ENCODE results near the gene CD80.
A peak's percentile ranks its signal among the peaks of the same experiment; 100 is the strongest.

Gene CD80

DNA sequence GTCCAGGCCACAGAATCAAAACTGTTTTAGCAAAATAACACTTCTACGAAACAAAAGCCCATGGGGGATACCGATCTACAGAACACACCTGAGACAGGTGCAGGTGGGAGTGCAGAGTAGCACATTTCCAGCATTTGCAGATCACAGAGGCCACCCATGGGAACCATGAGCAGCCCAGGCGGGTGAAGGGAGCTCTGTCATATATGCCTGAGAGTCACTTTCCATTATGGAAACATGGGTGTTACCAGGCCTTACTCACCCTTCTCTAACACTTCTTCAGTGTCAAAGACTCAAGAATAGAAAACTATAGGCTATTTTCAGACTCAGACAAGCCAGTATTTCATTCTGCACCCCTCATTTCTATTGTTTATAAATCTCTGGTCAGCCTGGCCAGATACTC is 41.7 kb upstream of the CD80 start:
- CTCF ChIA-PET: interaction anchor here (0.7 to 0.8 kb wide), 2 partner anchors 10 to 727 kb away, joined by 3 read pairs; no protein-coding TSS in a partner anchor
- POLR2A ChIA-PET: no interaction called here
- no peaks in the 10 kb centered on the region for H3K4me1 ChIP-seq (ENCODE audit: control insufficient read depth, insufficient read depth, low read length)
- H3K4me3 ChIP-seq (ENCODE audit: low read depth, low read length): no peak overlapping the region
- TF ChIP-seq ZNF639 (tag by site-specific recombination; IDR thresholded peaks at IDR 0.05) (no peak), ZNF311 (tag by site-specific recombination; IDR thresholded peaks at IDR 0.05; ENCODE audit: borderline replicate concordance) (no peak), GLIS2 (tag by site-specific recombination; IDR thresholded peaks at IDR 0.05) (no peak)
- no peak overlapping the region for H3K27ac ChIP-seq (ENCODE audit: extremely low read depth, low read depth, low read length)
- no peaks in the 10 kb centered on the region for H3K36me3 ChIP-seq (ENCODE audit: control insufficient read depth in 2 of 2, insufficient read depth in 1 of 2, low read length in 2 of 2)
- no peaks in the 10 kb centered on the region for H3K9me3 ChIP-seq (ENCODE audit: control insufficient read depth, insufficient read depth, low read depth, low read length)

DNA sequence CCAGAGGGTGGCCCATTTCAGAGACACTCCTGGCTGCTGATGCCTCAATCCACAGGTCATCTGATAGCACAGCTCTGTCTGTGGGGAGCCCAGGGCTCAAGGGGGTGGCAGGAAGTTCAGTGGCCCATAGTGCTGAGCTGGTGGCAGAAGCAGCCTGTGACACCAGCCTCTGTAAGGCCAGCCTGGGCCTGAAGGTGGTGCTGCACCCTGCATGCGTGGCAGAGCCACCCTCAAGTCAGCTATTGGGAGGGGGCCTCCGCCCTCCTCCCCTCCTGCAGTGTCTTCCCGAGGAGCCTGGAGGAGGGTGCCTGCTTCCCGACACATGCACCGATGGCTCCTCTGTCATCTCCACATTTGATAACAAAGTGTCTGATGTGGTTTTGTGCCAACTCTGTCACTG is 41.3 kb upstream of the CD80 start:
- H3K4me1 ChIP-seq (ENCODE audit: control insufficient read depth, insufficient read depth, low read length): no peaks in the 10 kb centered on the region
- H3K36me3 ChIP-seq (ENCODE audit: control insufficient read depth in 2 of 2, insufficient read depth in 1 of 2, low read length in 2 of 2): no peaks in the 10 kb centered on the region
- ChIA-PET CTCF (interaction anchor here (0.8 to 0.9 kb wide), 2 partner anchors 21 to 78 kb away, joined by 3 read pairs; no protein-coding TSS in a partner anchor), POLR2A (no interaction called here)
- H3K4me3 ChIP-seq (ENCODE audit: low read depth, low read length): no peak overlapping the region
- TF ChIP-seq ZNF514 (tag by site-specific recombination; IDR thresholded peaks at IDR 0.05): no peak
- TF ChIP-seq, protein P1, sequence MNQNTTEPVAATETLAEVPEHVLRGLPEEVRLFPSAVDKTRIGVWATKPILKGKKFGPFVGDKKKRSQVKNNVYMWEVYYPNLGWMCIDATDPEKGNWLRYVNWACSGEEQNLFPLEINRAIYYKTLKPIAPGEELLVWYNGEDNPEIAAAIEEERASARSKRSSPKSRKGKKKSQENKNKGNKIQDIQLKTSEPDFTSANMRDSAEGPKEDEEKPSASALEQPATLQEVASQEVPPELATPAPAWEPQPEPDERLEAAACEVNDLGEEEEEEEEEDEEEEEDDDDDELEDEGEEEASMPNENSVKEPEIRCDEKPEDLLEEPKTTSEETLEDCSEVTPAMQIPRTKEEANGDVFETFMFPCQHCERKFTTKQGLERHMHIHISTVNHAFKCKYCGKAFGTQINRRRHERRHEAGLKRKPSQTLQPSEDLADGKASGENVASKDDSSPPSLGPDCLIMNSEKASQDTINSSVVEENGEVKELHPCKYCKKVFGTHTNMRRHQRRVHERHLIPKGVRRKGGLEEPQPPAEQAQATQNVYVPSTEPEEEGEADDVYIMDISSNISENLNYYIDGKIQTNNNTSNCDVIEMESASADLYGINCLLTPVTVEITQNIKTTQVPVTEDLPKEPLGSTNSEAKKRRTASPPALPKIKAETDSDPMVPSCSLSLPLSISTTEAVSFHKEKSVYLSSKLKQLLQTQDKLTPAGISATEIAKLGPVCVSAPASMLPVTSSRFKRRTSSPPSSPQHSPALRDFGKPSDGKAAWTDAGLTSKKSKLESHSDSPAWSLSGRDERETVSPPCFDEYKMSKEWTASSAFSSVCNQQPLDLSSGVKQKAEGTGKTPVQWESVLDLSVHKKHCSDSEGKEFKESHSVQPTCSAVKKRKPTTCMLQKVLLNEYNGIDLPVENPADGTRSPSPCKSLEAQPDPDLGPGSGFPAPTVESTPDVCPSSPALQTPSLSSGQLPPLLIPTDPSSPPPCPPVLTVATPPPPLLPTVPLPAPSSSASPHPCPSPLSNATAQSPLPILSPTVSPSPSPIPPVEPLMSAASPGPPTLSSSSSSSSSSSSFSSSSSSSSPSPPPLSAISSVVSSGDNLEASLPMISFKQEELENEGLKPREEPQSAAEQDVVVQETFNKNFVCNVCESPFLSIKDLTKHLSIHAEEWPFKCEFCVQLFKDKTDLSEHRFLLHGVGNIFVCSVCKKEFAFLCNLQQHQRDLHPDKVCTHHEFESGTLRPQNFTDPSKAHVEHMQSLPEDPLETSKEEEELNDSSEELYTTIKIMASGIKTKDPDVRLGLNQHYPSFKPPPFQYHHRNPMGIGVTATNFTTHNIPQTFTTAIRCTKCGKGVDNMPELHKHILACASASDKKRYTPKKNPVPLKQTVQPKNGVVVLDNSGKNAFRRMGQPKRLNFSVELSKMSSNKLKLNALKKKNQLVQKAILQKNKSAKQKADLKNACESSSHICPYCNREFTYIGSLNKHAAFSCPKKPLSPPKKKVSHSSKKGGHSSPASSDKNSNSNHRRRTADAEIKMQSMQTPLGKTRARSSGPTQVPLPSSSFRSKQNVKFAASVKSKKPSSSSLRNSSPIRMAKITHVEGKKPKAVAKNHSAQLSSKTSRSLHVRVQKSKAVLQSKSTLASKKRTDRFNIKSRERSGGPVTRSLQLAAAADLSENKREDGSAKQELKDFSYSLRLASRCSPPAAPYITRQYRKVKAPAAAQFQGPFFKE (tag by site-specific recombination; IDR thresholded peaks at IDR 0.05; ENCODE audit: borderline replicate concordance): no peak
- 0 out of 2 replicates have a peak, but pooled peaks have one; percentile 19 for TF ChIP-seq CTCF (tag by site-specific recombination; IDR thresholded peaks at IDR 0.05)
- TF ChIP-seq ZNF654 (tag by site-specific recombination; IDR thresholded peaks at IDR 0.05; ENCODE audit: low read depth): peak; percentile 21; the same call in 1 of the 2 replicates
- TF ChIP-seq ZNF629 (tag by site-specific recombination; IDR thresholded peaks at IDR 0.05): no peak
- no peak for TF ChIP-seq ZNF394 (tag by site-specific recombination; IDR thresholded peaks at IDR 0.05; ENCODE audit: borderline replicate concordance)
- no peak for TF ChIP-seq ZNF114 (tag by site-specific recombination; IDR thresholded peaks at IDR 0.05)
- no peak for TF ChIP-seq ZNF175 (tag by site-specific recombination; IDR thresholded peaks at IDR 0.05)
- TF ChIP-seq ZNF670 (tag by site-specific recombination; IDR thresholded peaks at IDR 0.05; ENCODE audit: low read depth): no peak
- TF ChIP-seq GLI2 (tag by site-specific recombination; IDR thresholded peaks at IDR 0.05; ENCODE audit: borderline replicate concordance, low read depth): no peak
- no peak for TF ChIP-seq ZNF211 (tag by site-specific recombination; IDR thresholded peaks at IDR 0.05; ENCODE audit: low read depth)
- TF ChIP-seq, protein P2, sequence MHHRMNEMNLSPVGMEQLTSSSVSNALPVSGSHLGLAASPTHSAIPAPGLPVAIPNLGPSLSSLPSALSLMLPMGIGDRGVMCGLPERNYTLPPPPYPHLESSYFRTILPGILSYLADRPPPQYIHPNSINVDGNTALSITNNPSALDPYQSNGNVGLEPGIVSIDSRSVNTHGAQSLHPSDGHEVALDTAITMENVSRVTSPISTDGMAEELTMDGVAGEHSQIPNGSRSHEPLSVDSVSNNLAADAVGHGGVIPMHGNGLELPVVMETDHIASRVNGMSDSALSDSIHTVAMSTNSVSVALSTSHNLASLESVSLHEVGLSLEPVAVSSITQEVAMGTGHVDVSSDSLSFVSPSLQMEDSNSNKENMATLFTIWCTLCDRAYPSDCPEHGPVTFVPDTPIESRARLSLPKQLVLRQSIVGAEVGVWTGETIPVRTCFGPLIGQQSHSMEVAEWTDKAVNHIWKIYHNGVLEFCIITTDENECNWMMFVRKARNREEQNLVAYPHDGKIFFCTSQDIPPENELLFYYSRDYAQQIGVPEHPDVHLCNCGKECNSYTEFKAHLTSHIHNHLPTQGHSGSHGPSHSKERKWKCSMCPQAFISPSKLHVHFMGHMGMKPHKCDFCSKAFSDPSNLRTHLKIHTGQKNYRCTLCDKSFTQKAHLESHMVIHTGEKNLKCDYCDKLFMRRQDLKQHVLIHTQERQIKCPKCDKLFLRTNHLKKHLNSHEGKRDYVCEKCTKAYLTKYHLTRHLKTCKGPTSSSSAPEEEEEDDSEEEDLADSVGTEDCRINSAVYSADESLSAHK (tag by site-specific recombination; IDR thresholded peaks at IDR 0.05): no peak
- no peak overlapping the region for H3K27ac ChIP-seq (ENCODE audit: extremely low read depth, low read depth, low read length)
- H3K9me3 ChIP-seq (ENCODE audit: control insufficient read depth, insufficient read depth, low read depth, low read length): no peaks in the 10 kb centered on the region
